DND-41 (cell line): ENCODE results near the gene GRIP2.

ENCODE experiments used
- EZH2 ChIP-seq: IDR thresholded peaks from 3 replicates; pipeline ENCODE4 v1.6.1; 2012; ENCODE audit warnings: borderline replicate concordance, low read depth, mild to moderate bottlenecking, moderate library complexity, low read length, inconsistent platforms; ENCODE audit not compliant: severe bottlenecking
- TF ChIP-seq, protein P1 (sequence below): IDR thresholded peaks from 2 replicates; pipeline ENCODE4 v1.5.1; 2012; ENCODE audit warnings: borderline replicate concordance, low read length, moderate library complexity, mild to moderate bottlenecking; ENCODE audit not compliant: poor library complexity, severe bottlenecking; ENCODE audit errors: extremely low read depth

DNA sequence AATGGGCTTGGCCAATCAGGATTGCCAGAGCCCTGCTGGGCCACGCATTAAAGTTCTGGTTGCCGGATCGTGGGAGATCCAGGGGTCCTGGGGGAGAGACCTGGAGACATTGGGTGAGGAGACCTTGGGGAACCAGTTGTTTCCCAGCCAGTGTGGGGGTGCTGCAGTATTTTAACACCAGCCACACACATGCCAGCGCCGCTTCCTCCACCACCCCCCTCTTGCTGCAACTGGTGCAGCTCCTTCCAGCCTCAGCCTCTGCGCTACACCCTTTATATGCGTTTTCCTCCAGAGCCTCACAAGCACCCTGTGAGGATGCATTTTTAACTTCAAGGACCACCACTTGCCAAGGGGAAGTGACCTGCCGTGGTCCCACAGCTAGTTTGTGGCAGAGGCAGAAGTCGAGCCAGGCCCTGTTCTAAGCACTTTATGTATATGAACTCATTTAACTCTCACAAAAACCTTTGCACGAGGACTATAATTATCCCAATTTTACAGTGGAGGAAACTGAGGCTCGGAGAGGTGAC is 29.4 kb upstream of the GRIP2 start:
- TF ChIP-seq, protein P1, sequence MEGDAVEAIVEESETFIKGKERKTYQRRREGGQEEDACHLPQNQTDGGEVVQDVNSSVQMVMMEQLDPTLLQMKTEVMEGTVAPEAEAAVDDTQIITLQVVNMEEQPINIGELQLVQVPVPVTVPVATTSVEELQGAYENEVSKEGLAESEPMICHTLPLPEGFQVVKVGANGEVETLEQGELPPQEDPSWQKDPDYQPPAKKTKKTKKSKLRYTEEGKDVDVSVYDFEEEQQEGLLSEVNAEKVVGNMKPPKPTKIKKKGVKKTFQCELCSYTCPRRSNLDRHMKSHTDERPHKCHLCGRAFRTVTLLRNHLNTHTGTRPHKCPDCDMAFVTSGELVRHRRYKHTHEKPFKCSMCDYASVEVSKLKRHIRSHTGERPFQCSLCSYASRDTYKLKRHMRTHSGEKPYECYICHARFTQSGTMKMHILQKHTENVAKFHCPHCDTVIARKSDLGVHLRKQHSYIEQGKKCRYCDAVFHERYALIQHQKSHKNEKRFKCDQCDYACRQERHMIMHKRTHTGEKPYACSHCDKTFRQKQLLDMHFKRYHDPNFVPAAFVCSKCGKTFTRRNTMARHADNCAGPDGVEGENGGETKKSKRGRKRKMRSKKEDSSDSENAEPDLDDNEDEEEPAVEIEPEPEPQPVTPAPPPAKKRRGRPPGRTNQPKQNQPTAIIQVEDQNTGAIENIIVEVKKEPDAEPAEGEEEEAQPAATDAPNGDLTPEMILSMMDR, result no peak
- no peak for TF ChIP-seq EZH2
